Measurements from ENCODE around the gene IGLL5.
"Not testable (repeated sequence)": the region's sequence is repeated elsewhere in the genome, so short reads cannot be mapped to it uniquely, and the experiment has no call there.

Gene IGLL5

DNA sequence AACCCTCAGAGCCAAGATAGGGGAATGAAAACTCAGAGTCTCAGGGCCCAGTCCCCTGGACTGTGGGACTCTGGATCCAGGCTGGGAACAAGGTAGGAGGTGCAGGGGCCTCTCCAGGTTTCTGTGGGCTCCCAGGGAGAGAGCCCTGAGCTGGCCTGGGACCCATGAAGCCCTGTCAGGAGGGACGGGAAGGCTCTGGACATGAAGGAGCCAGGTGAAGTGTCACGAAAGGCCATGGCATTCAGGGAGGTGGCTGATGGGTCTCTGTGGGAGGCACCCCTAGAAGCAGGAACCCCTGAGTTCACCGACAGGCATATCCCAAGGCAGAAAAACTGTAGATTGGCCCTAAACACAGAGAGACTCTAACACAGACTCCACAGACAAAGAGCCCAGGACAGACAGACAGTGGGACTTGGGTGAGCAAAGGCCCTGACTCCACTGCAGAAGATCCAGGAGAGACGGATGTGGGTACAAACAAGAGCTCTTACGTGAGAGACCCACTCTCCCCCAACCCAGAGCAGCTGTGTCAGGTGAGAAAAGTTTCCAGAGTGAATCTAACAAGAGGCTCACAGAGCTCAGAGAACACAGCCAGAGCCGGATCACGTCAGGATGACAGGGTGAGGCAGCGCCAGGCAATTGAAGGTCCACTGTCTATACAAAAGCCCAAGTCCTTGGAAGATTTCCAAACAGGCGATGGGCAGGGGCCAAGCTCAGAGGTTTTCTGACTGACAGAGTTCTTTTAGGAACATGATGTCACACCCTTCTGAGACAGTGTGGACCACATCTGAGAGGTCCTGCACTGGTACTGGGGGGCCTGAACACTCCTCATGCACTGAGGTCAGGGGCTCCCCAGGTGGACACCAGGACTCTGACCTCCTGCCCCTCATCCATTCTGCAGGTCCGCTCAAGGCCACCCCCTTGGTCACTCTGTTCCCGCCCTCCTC lies 27.4 kb downstream of the IGLL5 start:
- DNase-seq (ENCODE audit: low spot score): no peak

DNA sequence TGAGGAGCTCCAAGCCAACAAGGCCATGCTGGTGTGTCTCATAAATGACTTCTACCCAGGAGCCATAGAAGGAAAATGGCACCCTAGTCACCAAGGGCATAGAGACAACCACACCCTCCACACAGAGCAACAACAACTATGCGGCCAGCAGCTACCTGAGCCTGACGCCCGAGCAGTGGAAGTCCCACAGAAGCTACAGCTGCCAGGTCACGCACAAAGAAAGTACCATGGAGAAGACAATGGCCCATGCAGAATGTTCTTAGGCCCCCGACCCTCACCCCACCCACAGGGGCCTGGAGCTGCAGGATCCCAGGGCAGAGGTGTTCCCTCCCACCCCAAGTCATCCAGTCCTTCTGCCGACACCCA lies 28.0 kb downstream of the IGLL5 start:
- no peak for DNase-seq (ENCODE audit: low spot score)

DNA sequence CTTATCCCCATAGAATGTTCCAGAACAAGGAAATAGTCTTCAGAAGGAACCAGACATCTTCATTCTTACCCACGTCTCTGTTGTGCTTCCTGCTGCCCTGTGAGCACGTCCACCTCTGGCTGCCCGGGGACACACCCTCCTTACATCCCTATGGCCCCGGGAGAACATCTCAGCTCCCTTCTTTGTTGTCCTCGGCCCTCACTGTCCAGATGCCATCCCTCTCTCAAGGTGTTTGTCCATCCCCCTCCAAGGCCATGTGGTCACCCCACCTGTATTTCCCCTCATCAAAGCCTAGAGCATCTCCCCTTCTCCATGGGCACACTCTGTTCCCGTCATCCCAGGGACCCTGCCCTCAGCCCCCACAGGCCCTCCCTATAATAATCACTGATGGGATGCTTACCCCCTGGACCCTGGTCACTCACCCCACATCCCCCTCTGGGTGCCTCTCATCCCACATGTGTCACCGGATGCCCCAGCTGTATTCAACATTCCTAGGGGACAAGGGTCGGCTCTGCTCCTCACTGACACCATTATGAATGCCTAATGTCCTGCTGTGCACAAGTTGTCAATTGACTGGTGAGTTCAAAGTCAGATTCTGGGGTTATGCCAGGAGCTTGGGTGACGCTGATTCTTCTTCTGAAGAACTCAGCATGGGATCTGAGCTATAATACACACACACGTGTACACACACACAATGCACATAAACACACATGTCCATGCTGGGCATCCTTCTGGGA lies 28.8 kb downstream of the IGLL5 start:
- DNase-seq (ENCODE audit: low spot score): no peak

DNA sequence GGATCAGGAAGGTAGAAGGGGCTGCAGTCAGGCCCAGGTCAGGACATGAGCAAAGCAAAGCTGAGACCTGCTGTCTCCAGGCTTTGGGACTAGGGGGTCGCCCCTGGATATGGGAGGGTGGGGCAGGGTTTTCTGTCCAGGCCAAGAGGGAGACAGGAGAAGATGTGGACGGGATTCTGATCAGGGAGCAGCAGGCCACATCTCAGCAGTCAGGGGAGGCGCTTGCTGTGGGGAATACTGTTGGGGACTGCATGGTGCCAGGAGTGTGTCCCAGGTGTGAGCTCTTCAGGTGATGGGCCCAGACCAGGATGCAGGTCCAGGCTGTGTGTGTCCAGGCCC lies 29.3 kb downstream of the IGLL5 start:
- no peak for DNase-seq (ENCODE audit: low spot score)

DNA sequence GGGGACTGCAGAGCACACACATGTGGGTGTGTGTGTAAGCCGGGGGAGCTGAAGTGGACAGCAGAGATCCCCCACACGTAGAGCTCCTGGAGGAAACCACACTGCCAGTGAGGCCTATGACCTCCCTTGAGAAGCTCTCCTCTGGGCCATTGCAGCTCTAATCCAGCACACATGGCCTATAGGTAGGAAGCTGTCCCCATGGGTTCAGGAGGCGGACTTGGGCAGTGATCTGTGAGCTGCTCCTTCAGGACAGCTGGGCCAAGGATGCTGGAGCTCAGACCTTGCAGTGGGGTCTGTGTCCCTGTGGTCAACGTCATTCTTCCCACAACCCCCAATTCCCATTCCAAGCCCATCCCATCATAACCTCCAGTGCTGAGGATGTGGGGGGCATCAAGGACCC lies 29.8 kb downstream of the IGLL5 start:
- no peak for DNase-seq (ENCODE audit: low spot score)

DNA sequence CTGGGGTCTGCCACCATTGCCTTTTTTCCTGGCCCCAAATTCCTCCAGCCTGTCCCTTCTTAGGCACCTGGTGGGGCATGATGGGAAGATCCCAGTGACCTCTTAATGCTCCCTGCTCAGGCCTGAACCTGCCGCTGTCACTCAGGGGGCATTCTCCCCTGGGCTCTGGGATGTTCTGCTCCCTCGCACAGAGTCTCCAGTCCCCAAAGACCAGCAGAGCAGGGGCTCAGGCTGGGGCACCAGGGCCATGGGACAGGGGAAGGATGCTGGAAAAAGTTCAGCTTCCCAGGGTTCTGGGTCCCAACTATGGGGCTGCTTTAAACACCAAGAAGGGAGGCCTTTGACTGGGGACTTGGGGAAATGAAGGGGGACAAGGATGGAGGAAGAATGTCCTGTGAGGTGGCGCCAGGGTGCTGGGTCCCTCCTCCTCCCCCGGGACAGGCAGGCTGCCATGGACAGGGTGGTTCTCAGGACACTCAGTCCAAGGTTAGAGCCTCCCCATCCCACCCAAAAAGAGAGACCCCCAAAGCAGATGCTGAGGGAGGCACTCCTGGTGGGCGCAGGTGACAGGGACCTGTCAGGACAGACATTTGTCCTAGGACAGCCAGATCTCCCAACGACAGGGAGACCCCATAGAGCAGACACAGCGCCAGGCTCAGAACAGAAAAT lies 30.8 kb downstream of the IGLL5 start:
- no peak for DNase-seq (ENCODE audit: low spot score)

DNA sequence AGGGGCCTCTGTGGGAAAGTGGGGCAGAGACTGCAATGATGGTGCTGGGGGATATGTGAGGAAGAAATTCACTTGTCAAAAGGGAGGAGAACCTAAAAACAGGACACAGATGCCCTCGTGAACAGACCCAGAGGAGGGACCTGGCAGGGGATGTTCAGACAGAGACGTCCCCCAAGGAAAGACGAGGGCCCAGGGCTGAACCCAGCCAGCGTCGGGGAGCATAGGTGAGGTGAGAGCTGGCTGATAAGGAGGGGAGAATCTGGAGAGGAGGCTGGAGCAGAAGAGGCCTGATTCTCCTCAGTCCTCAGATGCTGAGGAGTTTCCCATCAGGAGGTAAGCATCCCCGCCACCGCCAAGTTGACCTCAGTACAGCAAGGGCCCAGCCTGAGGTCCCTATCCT lies 31.4 kb downstream of the IGLL5 start:
- DNase-seq (ENCODE audit: low spot score): no peak

DNA sequence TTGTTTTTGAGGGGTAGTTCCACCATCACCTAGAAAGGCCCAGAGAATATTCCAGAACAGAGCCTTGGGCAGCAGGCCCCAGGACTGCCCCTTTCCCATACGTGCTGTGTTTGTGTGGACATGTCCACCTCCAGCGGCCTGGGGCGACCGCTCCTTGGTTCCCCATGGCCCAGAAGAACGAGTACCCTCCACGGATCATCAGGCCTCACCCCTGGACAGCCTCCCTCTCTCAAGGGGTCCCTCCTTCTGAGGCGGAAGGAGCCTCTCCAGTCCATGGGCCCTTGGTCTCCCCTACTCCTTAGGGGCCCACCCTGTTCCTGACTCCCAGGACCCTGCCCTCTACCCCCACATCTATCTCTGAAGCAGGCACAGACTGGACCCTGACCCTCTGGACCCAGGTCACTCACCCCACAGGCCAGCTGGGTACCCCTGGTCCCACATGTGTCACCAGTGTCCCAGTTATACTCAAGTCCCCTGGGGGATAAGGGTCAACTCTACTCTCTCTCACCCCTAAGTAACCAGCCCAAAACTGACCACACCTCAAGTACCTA lies 32.6 kb downstream of the IGLL5 start:
- no peak for DNase-seq (ENCODE audit: low spot score)

DNA sequence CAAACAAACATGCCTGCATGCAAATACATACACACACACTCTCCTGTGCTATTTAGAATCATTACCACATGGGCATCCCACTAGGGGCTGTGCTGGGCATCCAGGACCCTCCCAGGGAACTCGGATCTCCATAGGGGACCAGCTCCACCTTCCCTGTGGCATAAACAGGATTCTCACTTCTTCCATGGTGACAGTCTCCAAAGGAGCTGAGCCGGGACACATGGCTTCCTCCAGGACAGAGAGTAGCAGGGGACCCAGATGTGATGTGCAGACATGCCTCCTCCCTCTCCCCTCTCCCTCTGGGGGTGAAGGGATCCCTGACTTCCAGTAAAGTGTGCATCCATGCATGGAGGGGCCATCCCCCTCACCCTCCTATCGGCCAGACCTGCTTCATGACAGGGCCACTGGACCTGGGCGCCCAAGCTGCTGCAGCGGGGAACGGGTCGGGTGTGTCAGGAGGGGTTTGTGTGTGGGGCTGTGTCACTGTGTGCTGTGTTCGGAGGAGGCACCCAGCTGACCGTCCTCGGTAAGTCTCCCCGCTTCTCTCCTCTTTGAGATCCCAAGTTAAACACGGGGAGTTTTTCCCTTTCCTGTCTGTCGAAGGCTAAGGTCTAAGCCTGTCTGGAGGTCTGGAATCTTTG lies 33.4 kb downstream of the IGLL5 start:
- DNase-seq (ENCODE audit: low spot score): no peak

DNA sequence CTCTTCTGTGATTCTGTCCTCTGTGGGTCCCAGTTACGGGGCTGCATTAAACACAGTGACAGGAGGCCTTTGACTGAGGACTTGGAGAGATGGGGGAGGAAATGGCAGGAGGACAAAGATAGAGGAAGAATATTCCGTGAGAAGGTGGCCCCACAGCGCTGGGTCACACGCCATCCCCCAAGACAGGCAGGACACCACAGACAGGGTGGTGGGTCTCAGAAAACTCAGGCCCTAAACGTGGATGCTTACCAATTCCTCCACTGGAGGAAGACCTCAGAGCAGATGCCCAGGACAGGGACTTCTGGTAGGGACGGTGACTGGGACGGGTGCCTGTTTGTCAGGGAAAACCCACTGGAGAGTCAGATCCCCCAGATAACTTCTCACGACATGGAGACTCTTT lies 34.0 kb downstream of the IGLL5 start:
- no peak for DNase-seq (ENCODE audit: low spot score)

DNA sequence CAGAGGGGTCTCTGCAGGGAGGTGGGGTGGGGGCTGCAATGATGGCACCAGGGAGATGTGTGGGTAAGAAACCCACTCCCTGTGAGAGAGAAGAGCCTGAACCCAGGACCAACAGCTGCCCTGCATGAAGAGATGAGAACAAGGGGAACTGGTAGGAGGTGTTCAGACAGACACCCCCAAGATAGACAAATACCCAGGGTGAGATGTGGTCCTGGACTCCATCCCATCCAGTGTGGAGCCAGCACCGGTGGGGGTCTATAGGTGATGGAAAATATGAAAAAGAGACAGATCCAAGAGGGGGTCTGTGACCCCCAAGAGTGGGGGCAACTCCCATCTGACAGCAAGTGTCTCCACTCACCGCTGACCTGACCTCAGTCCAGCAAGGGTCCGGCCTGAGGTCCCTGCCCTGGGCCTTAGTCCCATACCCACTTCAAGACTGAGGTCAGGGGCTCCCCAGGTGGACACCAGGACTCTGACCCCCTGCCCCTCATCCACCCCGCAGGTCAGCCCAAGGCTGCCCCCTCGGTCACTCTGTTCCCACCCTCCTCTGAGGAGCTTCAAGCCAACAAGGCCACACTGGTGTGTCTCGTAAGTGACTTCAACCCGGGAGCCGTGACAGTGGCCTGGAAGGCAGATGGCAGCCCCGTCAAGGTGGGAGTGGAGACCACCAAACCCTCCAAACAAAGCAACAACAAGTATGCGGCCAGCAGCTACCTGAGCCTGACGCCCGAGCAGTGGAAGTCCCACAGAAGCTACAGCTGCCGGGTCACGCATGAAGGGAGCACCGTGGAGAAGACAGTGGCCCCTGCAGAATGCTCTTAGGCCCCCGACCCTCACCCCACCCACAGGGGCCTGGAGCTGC lies 34.7 kb downstream of the IGLL5 start:
- not testable (repeated sequence) for DNase-seq (ENCODE audit: low spot score)

DNA sequence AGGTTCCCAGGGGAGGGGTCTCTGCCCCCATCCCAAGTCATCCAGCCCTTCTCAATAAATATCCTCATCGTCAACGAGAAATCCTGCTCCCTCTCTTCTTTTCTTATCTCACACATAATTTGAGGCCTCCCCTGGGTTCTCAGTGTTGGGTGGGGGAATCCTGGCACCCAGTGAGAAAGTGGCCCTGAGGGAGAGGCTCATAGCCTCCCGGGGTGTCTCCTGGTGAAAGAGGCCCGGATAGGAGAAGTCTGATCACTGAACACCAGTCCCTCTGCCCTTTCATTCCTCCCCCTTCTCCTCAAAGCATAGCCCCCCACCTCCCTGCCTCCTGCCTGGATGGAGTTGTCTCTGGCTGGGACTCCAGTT lies 35.3 kb downstream of the IGLL5 start:
- DNase-seq (ENCODE audit: low spot score): no peak

DNA sequence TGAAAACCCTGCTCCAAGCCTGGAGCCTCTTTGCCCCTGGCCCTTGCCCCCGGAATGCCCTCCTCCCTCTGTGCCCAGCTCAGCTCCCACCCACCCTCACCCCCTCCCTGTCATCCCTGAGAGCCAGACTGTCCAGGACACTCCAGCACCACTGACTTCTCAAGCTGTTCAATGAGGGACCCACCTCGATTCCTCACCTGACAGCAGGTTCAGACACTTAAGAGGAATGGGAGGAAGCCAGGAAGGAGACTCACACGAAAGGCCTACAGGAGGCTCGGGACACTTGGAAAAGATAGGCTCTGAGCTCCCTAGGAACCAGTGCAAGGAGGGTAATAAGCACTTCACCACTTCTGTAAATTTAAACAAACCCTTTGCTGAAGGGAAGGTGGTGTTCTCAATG lies 35.8 kb downstream of the IGLL5 start:
- DNase-seq (ENCODE audit: low spot score): no peak

DNA sequence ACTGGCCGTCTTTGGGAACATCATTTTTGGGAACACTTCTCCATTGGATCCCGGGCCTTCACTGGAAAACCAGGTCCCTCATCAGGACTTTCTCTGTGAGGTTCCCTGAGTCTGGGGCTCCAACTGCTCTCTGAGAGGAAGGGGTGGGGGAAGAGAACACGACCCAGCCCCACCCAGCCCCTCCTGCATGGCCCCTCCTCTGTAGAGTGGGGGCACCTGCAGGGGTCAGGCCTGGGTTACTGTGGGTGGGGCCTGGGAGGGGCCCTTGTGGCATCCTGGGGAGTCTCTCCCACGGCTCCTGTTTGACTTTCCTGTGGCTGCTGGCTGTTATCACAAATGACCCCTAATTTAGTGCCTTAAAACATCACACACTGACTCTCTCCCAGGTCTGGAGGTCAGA lies 36.3 kb downstream of the IGLL5 start:
- no peak for DNase-seq (ENCODE audit: low spot score)

DNA sequence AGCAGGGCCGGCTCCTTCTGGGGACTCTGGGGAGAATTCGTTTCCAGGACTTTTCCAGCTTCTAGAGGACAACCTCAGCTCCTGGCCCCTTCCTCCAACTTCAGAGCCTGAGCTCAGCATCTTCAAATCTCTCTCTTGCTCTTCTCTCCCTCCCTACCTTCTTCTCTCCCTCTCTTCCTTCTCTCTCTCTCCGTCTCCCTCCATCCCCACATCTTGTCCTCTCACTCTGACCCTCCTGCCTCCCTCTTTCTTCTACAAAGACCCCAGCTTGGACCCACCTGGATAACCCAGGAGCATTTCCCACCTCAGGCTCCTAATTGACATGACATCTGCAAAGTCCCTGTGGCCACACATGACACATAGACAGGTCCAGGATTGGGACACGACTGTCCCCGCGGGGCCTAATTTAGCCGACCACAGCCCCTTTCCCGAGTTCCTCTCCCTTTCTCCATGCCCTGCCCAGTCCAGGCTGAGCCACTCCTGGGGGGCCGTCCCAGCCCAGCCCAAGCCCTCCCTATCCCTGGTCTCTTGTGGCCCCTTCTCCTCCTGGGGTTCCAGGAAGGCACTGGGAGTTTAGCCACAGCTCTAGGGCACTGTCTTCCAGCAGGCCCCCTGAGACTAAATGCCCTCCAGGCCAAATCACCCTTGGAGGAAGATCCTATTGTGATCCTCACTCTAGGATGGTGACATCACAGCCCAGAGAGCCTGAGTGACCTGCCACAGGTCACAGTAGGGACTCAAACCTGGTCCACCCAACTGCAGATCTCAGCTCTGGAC lies 36.9 kb downstream of the IGLL5 start:
- no peak for DNase-seq (ENCODE audit: low spot score)

DNA sequence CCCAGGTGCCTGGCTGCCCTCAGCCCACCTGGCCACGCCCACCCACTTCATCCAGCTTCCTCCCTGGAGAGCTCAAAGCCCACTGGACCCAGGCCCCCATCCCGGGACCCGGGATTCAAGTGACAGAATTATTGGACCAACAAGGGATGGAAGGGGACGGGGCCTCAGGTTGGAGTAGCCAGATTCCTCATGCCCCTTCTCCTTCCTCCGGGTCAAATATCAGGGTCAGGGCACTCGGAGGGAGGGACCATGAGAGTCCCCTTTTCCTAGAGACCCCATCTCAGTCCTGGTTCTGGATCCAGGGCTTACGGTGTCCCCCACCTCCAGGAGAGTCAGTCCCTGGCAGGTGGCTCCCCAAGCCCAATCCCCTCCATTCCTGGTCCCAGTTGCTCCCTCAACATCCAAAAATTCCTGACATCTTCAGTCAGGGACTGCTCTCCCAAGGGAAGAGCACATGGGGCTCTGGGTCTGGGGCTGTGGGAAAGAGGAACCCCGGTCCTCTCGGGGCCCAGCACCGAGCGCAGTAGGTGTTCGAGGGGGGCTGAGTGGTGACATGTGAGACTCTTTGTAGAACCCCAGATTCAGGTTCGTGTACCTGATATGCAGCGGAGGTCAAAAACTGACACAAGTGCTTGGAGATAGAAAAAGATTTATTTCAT lies 37.7 kb downstream of the IGLL5 start:
- no peak for DNase-seq (ENCODE audit: low spot score)

DNA sequence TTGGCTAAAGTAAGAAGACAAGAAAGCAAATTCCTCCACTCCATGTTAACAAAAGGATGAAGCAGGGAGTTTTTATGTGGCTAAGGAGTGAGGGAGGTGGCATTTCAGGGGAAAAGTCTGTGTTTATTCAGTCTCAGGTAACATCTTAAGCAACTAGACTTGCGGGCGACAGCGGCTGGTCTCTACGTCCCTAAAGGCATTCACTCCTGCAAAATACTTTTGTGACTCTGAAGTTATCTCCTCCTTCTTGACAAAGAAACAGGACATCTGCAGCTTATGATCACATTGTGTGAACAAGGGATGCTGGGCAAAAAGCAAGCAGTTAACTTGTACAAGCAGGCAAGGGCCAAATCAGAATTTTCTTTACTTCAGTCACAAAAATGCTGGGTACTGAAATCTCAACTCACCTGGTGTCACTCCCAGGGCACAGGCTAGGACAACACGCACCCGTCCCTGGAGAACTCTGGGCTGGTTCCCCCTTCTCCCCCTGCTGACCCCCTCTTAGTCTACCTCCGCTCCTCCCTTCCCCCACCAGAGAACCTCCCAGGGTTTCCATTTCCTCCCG lies 38.3 kb downstream of the IGLL5 start:
- no peak for DNase-seq (ENCODE audit: low spot score)

DNA sequence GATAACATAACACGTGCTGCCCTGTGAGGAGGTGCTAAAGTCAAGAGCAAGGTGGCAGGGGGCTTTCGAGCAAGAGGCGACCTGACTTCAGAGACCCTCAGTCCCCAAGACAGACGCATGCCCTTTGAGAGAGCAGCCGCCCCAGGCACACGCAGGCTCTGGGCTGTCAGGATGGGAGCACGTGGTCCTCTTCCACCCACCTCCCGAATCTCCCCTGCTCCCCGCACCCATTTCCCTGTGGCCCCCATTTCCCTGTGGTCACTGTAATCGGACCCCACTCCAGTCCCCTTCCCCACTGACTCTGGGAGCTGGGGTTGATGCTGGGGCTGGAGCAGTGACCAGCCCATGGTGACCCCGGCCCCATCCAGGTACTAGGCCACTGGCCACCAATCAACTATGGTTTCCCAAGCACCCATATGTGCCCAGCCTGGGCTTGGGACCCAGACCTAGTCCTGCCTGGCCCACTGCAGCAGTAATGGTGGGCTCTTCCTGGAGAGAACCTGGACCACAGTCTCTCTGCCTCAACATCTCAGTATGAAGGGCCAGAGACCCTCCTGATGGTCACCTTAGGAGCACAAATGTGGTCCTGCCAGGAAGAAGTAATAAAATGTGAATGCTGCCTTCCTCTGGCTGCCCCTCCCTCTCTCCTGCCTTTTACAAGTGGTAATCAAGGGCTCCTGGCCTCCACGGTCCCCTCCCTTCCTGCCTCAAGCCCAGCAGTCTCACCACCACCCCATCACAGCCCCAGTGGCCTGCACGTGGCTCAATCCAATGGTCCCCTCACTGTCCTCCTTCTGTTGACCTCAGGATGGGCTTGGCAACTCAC lies 39.0 kb downstream of the IGLL5 start:
- no peak for DNase-seq (ENCODE audit: low spot score)
